Endothelial cell of umbilical vein (primary cell): ENCODE measurements around the gene TMEM167B. TPM values are rescaled to one million over a fixed set of nuclear protein-coding genes. Genes with fewer than 3 reads are reported as not detected.

ENCODE experiments used
- BruUV-seq: library from RNA; stranded (reverse); fragments of 400-500 nt; replicated peaks from 2 replicates; lab custom pipeline; 2021; lab: Mats Ljungman, UMichigan
- CTCF ChIA-PET: fragments of 300-600, 350-600 bp; sonication (Branson Sonifier 250); formaldehyde crosslinking; loops from one replicate; lab custom pipeline; 2021; ENCODE audit warnings: antibody characterized with exemption, inconsistent platforms; lab: Charles Lee
- POLR2A ChIA-PET: fragments of 300-600, 350-600 bp; sonication (Branson Sonifier 250); formaldehyde crosslinking; loops from one replicate; lab custom pipeline; 2021; ENCODE audit warnings: antibody characterized with exemption, inconsistent platforms; lab: Charles Lee
- DNase-seq: peaks from one replicate; pipeline ENCODE4 v3.0.0-alpha.2; 2011; ENCODE audit warnings: low read depth, low spot score
- FAIRE-seq: peaks from 2 replicates; lab custom pipeline; 2011; peaks lifted over from hg19 to GRCh38; lab: Jason Lieb, UNC
- H2AFZ ChIP-seq: 2 replicates; pipeline ENCODE4 v1.6.0; 2012; ENCODE audit warnings: low read depth, low read length, control low read depth, inconsistent platforms
- H3K27ac ChIP-seq: 2 replicates; pipeline ENCODE4 v1.5.1; 2011; ENCODE audit warnings: low read depth, mild to moderate bottlenecking, control low read depth, low read length, moderate library complexity; ENCODE audit not compliant: insufficient read depth
- H3K27me3 ChIP-seq, 2 experiments: 2 replicates each; pipeline versions ENCODE4 v1.6.0 to v1.6.1; 2011; ENCODE audit warnings: low read length in 2 of 2, mixed read lengths in 1 of 2; ENCODE audit not compliant: control insufficient read depth in 2 of 2, insufficient read depth in 2 of 2
- H3K36me3 ChIP-seq, 2 experiments: 2 replicates in 1 of 2; 3 replicates in 1 of 2; pipeline ENCODE4 v1.5.1; 2011; ENCODE audit warnings: low read length in 2 of 2, mild to moderate bottlenecking in 1 of 2, moderate library complexity in 1 of 2; ENCODE audit not compliant: control insufficient read depth in 2 of 2, insufficient read depth in 2 of 2; ENCODE audit errors: extremely low read depth in 1 of 2
- H3K4me1 ChIP-seq: 3 replicates; pipeline ENCODE4 v1.5.1; 2011; ENCODE audit warnings: mild to moderate bottlenecking, low read length; ENCODE audit not compliant: control insufficient read depth, insufficient read depth; ENCODE audit errors: extremely low read depth
- H3K4me2 ChIP-seq: 2 replicates; pipeline ENCODE4 v1.6.1; 2011; ENCODE audit warnings: low read length, control low read depth, mixed read lengths; ENCODE audit not compliant: insufficient read depth
- H3K4me3 ChIP-seq, 3 experiments: fragments of 200-600 bp in 1 of 3; sonication (generic), shearing (Covaris generic) in 1 of 3; replicated peaks in 1 of 3; 2 replicates each; pipeline ENCODE4 v1.5.1; 2011 to 2016; ENCODE audit warnings: control low read depth in 3 of 3, low read length in 3 of 3, mild to moderate bottlenecking in 2 of 3, inconsistent platforms in 1 of 3, low read depth in 1 of 3, moderate library complexity in 1 of 3; ENCODE audit not compliant: insufficient read depth in 1 of 3
- H3K79me2 ChIP-seq: 2 replicates; pipeline ENCODE4 v1.6.0; 2012; ENCODE audit warnings: low read length, inconsistent platforms; ENCODE audit not compliant: control insufficient read depth, insufficient read depth
- H3K9ac ChIP-seq: replicated peaks from 2 replicates; pipeline ENCODE3; 2011; ENCODE audit warnings: low read length, control low read depth; ENCODE audit not compliant: insufficient read depth; ENCODE audit errors: extremely low read depth
- H3K9me1 ChIP-seq: replicated peaks from 3 replicates; pipeline ENCODE4 v1.6.0; 2011; ENCODE audit warnings: mild to moderate bottlenecking, low read length; ENCODE audit not compliant: control insufficient read depth, insufficient read depth; ENCODE audit errors: extremely low read depth
- H3K9me3 ChIP-seq: replicated peaks from 2 replicates; pipeline ENCODE4 v1.5.1; 2012; ENCODE audit warnings: low read length, inconsistent platforms; ENCODE audit not compliant: control insufficient read depth, insufficient read depth
- H4K20me1 ChIP-seq: replicated peaks from 2 replicates; pipeline ENCODE3; 2011; ENCODE audit warnings: mild to moderate bottlenecking, low read length; ENCODE audit not compliant: control insufficient read depth, insufficient read depth; ENCODE audit errors: extremely low read depth
- CTCF ChIP-seq, 2 donors: IDR thresholded peaks; 1 replicate in 1 of 2; 2 replicates in 1 of 2; pipeline ENCODE4 v1.5.1; 2011; ENCODE audit warnings: low read length in 2 of 2, mild to moderate bottlenecking in 2 of 2, moderate library complexity in 2 of 2, control low read depth in 1 of 2, inconsistent platforms in 1 of 2, low read depth in 1 of 2; ENCODE audit not compliant: insufficient read depth in 1 of 2; ENCODE audit errors: extremely low read depth in 1 of 2
- EZH2 ChIP-seq: IDR thresholded peaks from 2 replicates; pipeline ENCODE4 v1.6.1; 2012; ENCODE audit warnings: borderline replicate concordance, low read depth, mild to moderate bottlenecking, moderate library complexity, low read length, inconsistent platforms; ENCODE audit not compliant: severe bottlenecking
- FOS ChIP-seq: IDR thresholded peaks from 2 replicates; pipeline ENCODE4 v1.6.1; 2011; ENCODE audit warnings: mild to moderate bottlenecking, low read length, moderate library complexity, borderline replicate concordance; ENCODE audit not compliant: insufficient read depth
- GATA2 ChIP-seq: IDR thresholded peaks from 2 replicates; pipeline ENCODE4 v1.7.0; 2011; ENCODE audit warnings: low read depth, mild to moderate bottlenecking, moderate library complexity, mixed read lengths, low read length; ENCODE audit not compliant: insufficient read length, insufficient read depth
- JUN ChIP-seq: IDR thresholded peaks from 2 replicates; pipeline ENCODE4 v1.6.1; 2011; ENCODE audit warnings: borderline replicate concordance, low read depth; ENCODE audit not compliant: insufficient read length, insufficient read depth
- MAX ChIP-seq: IDR thresholded peaks from 2 replicates; pipeline ENCODE4 v1.6.1; 2011; ENCODE audit not compliant: insufficient read depth, insufficient read length
- MYC ChIP-seq: IDR thresholded peaks from one replicate; pipeline ENCODE4 v1.6.1; 2011; ENCODE audit warnings: mild to moderate bottlenecking, low read depth, low read length
- POLR2A ChIP-seq: IDR thresholded peaks from 2 replicates; pipeline ENCODE4 v1.6.1; 2012; ENCODE audit warnings: low read depth, mild to moderate bottlenecking, control low read depth, low read length
- POLR2AphosphoS5 ChIP-seq: IDR thresholded peaks from 2 replicates; pipeline ENCODE4 v1.6.1; 2012; ENCODE audit warnings: low read depth, mild to moderate bottlenecking, control low read depth, low read length, moderate library complexity; ENCODE audit not compliant: insufficient read depth
- dilution Hi-C: fragments of 300-500 bp; cut with MboI; formaldehyde crosslinking; loops from one replicate; pipeline ENCODE4 v1.15.0; 2019; ENCODE audit warnings: low sequenced_read_pairs; ENCODE audit not compliant: extremely low pct_ligation_motif_present
- intact Hi-C: fragments of 100-400 bp; cut with micrococcal nuclease; formaldehyde crosslinking; loops from one replicate; pipeline ENCODE4 v1.10.0; 2022
- polyA plus RNA-seq, 4 experiments: library from polyadenylated mRNA; depleted of rRNA in 3 of 4; stranded (reverse) in 3 of 4; unstranded in 1 of 4; fragments of >200 nt; gene quantifications; 2 replicates each; pipeline versions ENCODE4 v1.2.1 to v1.2.3, GENCODE V29; 2011 to 2012; ENCODE audit warnings: missing spikeins in 1 of 4
- total RNA-seq: library from RNA; stranded (reverse); gene quantifications from 2 replicates; pipeline ENCODE4 v1.2.3, GENCODE V29; 2021

Gene TMEM167B
- total and polyA plus RNA-seq, 2 donors (not counting 3 experiments of a cell fraction or from before 2014, with no cell fraction given): 6.7 to 21.1 TPM

- H4K20me1 ChIP-seq: no peaks in the 10 kb centered on the region
- intact Hi-C loops: no loop called here
- ChIA-PET POLR2A (interaction anchor here (0.7 kb wide), 1 partner anchor 22 kb away, joined by 7 read pairs; no protein-coding TSS in a partner anchor), CTCF (interaction anchor here (1.1 to 1.4 kb wide), 2 partner anchors 19 to 29 kb away, joined by 3 to 4 read pairs; no protein-coding TSS in a partner anchor)
- H3K79me2 ChIP-seq: no peaks in the 10 kb centered on the region
- no peak overlapping the region for H2AFZ ChIP-seq
- no peaks in the 10 kb centered on the region for H3K36me3 ChIP-seq
- H3K4me2 ChIP-seq: no peak overlapping the region
- FAIRE-seq (no peak), DNase-seq (no peak)
- H3K27me3 ChIP-seq: no peaks in the 10 kb centered on the region
- dilution Hi-C loops: no loop called here
- H3K27ac ChIP-seq: no peak overlapping the region
- H3K4me1 ChIP-seq: peaks cover 3% of the 10 kb centered on the region
- no peaks in the 10 kb centered on the region for H3K9me1 ChIP-seq
- BruUV-seq: no TSS peak
- H3K9ac ChIP-seq: no peak overlapping the region
- H3K9me3 ChIP-seq: no peaks in the 10 kb centered on the region
- TF ChIP-seq JUN (no peak), GATA2 (no peak), POLR2A (no peak), MYC (no peak), EZH2 (no peak), POLR2AphosphoS5 (no peak), CTCF (IDR thresholded peaks at IDR 0.05; ENCODE audit: extremely low read depth in 1 of 2, insufficient read depth in 1 of 2, low read depth in 1 of 2, low read length in 2 of 2) (no peak), MAX (no peak), FOS (no peak)
- no peak overlapping the region for H3K4me3 ChIP-seq
These were observed 43.9 kb upstream of the TMEM167B start for GRCh38 chr1:109046671-109047070.
